Limb (tissue), 2 donors: ENCODE measurements around the gene MAP2K2.
A peak's percentile ranks its signal among the peaks of the same experiment; 100 is the strongest.
"Not testable (repeated sequence)": the region's sequence is repeated elsewhere in the genome, so short reads cannot be mapped to it uniquely, and the experiment has no call there.

ENCODE experiments used
- DNase-seq, 2 donors: peaks; one replicate each; pipeline ENCODE4 v3.0.0-alpha.2; 2016; ENCODE audit errors: extremely low spot score in 2 of 2

MAP2K2 gene

DNA sequence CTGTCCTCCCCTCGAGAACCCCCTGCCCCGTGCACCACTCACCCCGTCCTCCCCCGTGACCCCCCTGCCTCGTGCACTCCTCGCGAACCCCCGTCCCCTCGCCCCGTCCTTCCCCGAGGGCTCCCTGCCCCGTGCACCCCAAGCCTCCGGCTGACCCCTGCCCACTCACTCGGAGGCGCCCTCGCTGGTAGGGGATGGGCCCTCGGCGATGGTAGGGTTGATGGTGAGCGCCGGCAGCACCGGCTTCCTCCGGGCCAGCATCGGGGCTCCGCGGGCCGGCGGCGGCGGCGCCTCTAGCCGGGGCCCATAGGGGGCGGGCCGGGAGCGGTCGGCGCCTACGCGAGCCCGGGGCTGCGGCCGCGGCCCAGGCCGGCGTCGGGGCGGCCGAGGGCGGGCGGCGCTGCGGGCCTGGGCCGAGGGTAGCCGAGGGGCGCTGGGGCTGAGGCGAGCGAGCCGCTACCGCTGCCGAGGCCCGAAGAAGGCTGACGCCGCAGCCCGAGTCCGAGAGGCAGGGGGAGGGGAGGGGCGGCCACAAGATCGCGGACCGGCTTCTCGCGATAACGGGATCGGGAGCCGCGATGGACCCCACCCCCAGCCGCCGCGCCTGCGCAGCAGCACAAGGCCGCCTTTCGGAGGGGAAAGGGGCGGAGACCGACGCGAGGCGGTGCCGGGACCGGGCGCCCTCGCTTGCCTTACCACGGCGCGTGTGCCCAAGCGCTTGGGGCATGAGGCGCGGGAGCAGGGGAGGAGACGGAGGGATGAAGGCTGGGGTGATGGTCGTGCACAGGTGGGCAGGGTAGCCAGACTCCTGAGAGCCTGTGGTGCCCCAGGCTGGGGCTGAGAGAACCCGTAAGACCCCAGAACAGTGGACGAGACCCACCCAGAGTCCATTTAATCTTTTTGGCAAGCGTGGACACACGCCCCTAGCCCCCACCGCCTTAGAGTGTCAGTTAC lies at the start of gene MAP2K2:
Gene MAP2K2, minus strand, starts transcription at position 508 of the 954 bp plus-strand sequence. Its CDS starts 247 bp downstream, at position 261.
- DNase-seq: peak; percentile 94 to 98

DNA sequence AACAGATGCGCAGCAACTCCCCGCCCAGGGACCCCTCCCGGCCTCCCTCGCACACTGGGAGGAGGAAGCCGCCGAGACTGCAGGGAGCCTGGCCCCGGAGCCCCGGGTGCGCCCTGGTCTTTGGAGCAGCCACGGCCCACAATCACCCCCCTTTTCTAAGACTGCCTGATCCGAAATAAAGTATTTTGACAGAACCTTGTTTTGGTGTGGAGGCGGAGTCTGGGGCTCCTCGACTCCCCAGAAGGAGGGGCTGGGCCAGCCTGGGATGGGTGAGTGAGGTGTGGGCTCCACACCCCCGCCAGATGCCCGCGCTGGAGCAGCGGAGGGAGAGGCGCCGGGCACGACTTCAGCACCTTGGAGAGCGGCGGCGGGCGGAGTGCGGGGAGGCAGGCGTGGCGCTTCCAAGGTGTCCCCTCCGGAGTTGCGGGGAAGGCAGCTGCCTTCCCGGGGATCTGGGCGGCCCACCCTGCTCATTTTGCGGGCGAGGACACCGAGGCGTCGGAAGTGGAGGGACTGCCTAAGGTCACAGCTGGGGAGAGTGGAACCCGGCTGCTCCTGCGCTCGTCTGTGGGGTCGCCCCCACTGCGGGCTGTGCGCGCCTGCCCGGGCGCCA lies 49.0 kb upstream of the MAP2K2 start:
- peak; percentile 25 to 85 for DNase-seq

GRCh38 chr19:4171676-4172075 lies 47.8 kb upstream of the MAP2K2 start:
- DNase-seq: no peak

DNA sequence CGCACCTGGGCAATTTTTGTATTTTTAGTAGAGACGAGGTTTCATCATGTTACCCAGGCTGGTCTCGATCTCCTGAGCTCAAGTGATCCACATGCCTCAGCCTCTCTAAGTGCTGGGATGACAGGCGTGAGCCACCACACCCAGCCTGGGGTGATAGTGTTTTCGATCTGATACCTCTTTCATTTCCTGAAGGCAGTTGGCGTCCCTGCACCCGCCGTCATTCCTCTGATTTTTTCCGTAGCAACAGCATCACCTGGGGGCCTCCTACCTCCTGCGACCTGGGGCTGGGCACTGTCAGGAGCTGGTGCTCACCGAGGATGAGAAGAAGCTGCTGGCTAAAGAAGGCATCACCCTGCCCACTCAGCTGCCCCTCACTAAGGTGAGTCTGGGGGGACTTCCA lies 40.3 kb upstream of the MAP2K2 start:
- DNase-seq: no peak

GRCh38 chr19:4161415-4162077 lies 37.6 kb upstream of the MAP2K2 start:
- DNase-seq: no peak

- not testable (repeated sequence) for DNase-seq
Observed at GRCh38 chr19:4157971-4158370, 34.0 kb upstream of the MAP2K2 start.

- DNase-seq: no peak
Observed at GRCh38 chr19:4157164-4157563, 33.2 kb upstream of the MAP2K2 start.

GRCh38 chr19:4154571-4155312 lies 30.8 kb upstream of the MAP2K2 start:
- no peak for DNase-seq

DNA sequence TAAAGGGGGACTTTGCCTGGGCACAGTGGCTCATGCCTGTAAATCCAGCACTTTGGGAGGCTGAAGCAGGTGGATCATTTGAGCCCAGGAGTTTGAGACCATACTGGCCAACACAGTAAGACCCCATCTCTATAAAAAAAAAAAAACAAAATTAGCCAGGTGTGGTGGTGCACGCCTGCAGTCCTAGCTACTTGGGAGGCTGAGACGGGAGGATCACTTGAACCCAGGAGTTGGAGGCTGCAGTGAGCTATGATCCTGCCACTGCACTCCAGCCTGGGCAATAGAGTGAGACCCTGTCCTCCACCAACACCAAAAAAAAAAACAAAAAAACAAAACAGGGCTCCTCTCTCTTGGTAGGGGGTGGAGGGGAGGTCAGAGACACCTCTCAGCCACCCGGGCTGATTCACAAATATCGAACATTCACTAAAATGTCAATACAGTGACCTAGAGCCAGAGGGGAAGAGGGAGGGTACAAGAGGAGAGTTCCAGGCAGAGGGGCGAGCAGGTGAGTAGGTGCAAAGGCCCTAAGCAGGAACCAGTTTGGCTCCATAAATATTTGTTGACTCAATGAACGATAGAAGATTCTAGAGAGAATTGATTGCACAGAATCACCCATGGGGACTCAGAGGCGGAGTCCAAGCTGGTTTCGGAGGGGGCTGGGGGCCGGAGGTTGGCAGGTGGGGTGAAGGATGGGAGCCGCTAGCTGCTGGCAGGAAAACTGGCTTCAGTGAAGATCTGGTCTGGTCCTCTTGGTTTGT lies 28.5 kb upstream of the MAP2K2 start:
- DNase-seq: no peak

- no peak for DNase-seq
Observed at GRCh38 chr19:4151623-4152022, 27.7 kb upstream of the MAP2K2 start.

DNA sequence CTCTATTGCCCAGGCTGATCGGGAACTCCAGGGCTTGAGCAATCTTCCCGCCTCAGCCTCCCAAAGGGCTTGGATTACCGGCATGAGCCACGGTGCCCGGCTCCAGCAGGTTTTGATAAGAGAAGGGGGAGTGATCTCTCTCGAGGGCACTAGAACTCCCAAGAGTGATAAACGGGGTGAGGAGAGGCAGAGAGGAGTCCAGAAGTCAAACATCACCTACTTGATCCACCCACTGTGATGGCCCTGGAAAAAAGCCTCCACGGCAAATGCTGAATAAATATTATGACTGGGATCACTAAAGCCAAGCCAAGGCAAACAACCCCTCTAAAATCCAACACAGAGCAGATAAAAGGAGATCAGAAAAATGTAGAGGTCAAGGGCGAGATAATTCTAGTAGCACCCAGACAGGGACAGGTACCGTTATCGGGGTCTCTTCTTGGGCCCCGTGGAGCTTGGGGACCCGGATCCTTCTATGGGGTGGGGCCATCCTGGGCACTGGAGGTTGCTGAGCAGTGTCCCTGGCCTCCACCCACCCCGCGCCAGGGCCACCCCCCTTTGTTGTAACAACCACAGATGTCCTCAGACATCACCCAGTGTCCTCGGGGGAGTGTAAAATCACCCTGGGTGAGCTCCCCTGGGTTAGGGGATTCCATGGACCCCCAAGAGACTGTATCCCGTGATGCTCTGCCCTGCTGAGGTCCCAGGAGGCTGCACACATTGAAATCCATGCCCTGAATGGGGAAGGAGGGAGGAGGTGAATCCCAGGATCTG lies 25.8 kb upstream of the MAP2K2 start:
- DNase-seq: no peak

- DNase-seq: no peak
Observed at GRCh38 chr19:4144666-4145249, 20.8 kb upstream of the MAP2K2 start.

GRCh38 chr19:4142916-4143315 lies 19.0 kb upstream of the MAP2K2 start:
- not testable (repeated sequence) for DNase-seq

DNA sequence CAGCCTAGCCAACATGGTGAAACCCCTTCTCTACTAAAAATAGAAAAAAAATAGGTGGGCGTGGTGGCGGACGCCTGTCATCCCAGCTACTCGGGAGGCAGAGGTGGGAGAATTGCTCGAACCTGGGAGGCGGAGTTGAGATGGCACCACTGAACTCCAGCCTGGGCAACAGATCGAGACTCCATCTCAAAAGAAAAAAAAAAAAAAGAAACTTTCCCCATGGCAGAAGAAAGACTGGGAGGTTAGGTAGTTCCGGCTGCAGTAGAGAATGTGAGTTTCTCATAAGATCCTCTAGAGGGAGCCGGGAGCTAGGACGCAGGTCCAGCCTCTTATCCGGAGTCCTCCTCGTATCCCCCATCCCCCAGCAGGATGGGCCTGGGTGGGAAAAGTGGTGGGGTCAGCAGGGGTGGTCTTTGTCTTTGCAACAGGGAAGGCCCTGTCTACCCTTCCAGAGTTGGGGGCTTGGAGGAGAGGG lies 16.4 kb upstream of the MAP2K2 start:
- peak in 1 of 2 donors; percentile 61 for DNase-seq

DNA sequence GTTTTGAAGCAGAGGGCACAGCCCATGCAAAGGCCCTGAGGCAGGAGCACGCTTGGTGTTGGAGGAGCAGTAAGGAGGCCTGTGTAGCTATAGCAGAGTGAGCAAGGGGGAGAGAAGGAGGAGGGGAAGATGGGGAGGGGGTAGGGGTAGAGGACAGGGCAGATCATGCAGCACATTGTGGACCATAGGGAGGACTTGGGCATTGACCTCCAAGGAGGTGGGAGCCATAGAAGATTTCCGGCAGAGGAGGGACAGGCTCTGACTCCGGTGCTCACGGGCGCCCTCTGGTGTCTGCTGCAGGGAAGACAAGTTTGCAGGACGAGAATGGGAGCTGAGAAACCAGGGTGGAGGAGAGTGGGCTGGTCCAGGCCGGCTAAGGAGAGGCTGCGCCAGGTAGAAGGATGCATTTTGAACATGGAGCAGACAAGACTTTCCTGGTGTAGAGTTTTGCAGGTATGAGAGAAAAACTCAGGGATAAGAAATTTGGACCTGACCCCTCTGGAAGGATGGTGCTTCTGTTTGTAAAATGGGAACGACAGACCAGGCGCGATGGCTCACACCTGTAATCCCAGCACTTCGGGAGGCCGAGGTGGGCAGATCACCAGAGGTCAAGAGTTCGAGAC lies 15.8 kb upstream of the MAP2K2 start:
- DNase-seq: peak in 1 of 2 donors; percentile 74

GRCh38 chr19:4138445-4138844 lies 14.5 kb upstream of the MAP2K2 start:
- DNase-seq: no peak

DNA sequence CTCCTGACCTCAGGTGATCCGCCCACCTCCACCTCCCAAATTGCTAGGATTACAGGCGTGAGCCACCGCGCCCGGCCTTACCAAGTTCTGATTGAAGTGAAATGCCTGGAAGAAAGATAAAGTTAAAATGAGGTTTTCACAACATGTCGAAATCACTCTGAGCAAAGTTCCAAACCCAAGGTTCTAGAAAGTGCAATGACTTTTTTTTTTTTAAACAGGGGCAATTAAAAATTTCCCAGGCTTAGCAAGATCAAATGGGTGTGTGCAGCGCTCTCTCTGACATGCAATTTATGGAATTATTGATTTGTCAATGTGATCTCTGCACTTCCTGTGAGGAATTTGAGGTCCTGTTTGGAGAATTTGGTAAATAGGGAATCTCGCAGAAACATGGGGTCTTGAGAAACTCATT lies 12.8 kb upstream of the MAP2K2 start:
- DNase-seq: no peak

DNA sequence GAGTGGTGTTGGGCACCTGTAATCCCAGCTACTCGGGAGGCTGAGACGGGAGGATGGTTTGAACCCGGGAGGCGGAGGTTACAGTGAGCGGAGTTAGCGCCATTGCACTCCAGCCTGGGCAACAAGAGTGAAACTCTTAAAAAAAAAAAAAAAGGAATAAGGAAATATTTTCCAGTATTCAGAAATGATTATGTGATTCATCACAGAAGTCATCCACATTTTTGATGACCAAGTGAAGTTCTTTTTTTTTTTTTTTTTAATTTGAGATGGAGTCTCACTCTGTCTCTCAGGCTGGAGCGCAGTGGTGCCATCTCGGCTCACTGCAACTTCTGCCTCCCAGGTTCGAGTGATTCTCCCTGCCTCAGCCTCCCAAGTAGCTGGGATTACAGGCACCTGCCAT lies 11.5 kb upstream of the MAP2K2 start:
- DNase-seq: not testable (repeated sequence)

DNA sequence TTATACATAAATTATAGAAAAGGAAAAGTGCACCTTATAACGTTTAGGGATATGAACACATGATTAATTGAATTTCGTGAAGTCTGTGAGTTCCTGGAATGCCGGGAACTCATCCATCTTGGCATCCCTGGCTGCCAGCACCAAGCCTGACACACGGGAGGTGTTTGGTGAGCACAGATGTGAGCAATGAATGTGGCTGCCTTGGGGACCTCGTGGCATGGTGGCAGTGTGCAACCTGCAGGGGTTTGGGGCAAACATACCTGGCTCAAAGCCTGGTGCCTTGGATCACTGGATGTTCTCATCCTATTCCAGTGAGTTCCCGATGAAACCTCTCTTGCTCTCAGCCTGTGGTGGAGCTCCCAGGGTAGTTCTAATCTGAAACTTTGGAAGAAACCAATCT lies 10.4 kb upstream of the MAP2K2 start:
- no peak for DNase-seq
